Measurements from ENCODE around the gene NOL12.

Gene NOL12

GRCh38 chr22:37684803-37685615 lies 1.1 kb upstream of the NOL12 start:
- Histone ChIP-seq H3K27me3 (ENCODE audit: insufficient read depth, poor library complexity, severe bottlenecking) (no peaks in the 10 kb centered on the region), H3K4me3 (replicated peaks; ENCODE audit: insufficient read depth, low read length) (no peak overlapping the region), H3K27ac (replicated peaks) (no peak overlapping the region)
- TF ChIP-seq REST (IDR thresholded peaks at IDR 0.05; ENCODE audit: insufficient replicate concordance, low read depth), result no peak
- no peak for TF ChIP-seq CTCF (IDR thresholded peaks at IDR 0.05; ENCODE audit: insufficient read depth, low read length)
- no peak for TF ChIP-seq SPI1 (IDR thresholded peaks at IDR 0.05; ENCODE audit: borderline replicate concordance, low read depth)
- no peak for TF ChIP-seq POLR2AphosphoS5 (IDR thresholded peaks at IDR 0.05; ENCODE audit: low read depth)
- no peak for TF ChIP-seq GABPA (IDR thresholded peaks at IDR 0.05; ENCODE audit: low read depth)
- no peak for DNase-seq (ENCODE audit: low read depth in 1 of 2, low spot score in 1 of 2)

GRCh38 chr22:37690407-37690806 lies 4.3 kb downstream of the NOL12 start:
- TF ChIP-seq REST (IDR thresholded peaks at IDR 0.05; ENCODE audit: insufficient replicate concordance, low read depth), result no peak
- no peak for TF ChIP-seq POLR2AphosphoS5 (IDR thresholded peaks at IDR 0.05; ENCODE audit: low read depth)
- TF ChIP-seq CTCF (IDR thresholded peaks at IDR 0.05; ENCODE audit: insufficient read depth, low read length), result no peak
- no peak for TF ChIP-seq SPI1 (IDR thresholded peaks at IDR 0.05; ENCODE audit: borderline replicate concordance, low read depth)
- no peak for TF ChIP-seq GABPA (IDR thresholded peaks at IDR 0.05; ENCODE audit: low read depth)
- no peaks in the 10 kb centered on the region for H3K27me3 ChIP-seq (ENCODE audit: insufficient read depth, poor library complexity, severe bottlenecking)
- H3K27ac ChIP-seq (replicated peaks), result no peak overlapping the region
- H3K4me3 ChIP-seq (replicated peaks; ENCODE audit: insufficient read depth, low read length), result no peak overlapping the region
- no peak for DNase-seq (ENCODE audit: low read depth in 1 of 2, low spot score in 1 of 2)

GRCh38 chr22:37690901-37691504 lies 4.9 kb downstream of the NOL12 start:
- H3K27ac ChIP-seq (replicated peaks), result no peak overlapping the region
- DNase-seq (ENCODE audit: low read depth in 1 of 2, low spot score in 1 of 2), result no peak
- H3K4me3 ChIP-seq (replicated peaks; ENCODE audit: insufficient read depth, low read length), result no peak overlapping the region
- no peaks in the 10 kb centered on the region for H3K27me3 ChIP-seq (ENCODE audit: insufficient read depth, poor library complexity, severe bottlenecking)
- TF ChIP-seq SPI1 (IDR thresholded peaks at IDR 0.05; ENCODE audit: borderline replicate concordance, low read depth), result no peak
- TF ChIP-seq POLR2AphosphoS5 (IDR thresholded peaks at IDR 0.05; ENCODE audit: low read depth), result no peak
- no peak for TF ChIP-seq GABPA (IDR thresholded peaks at IDR 0.05; ENCODE audit: low read depth)
- TF ChIP-seq REST (IDR thresholded peaks at IDR 0.05; ENCODE audit: insufficient replicate concordance, low read depth), result no peak
- TF ChIP-seq CTCF (IDR thresholded peaks at IDR 0.05; ENCODE audit: insufficient read depth, low read length), result no peak
